NCI-H2029 treated with DMSO at 0.1 percent for 48 hours (cell line): ENCODE results near the gene CDADC1.
"Not testable (repeated sequence)": the region's sequence is repeated elsewhere in the genome, so short reads cannot be mapped to it uniquely, and the experiment has no call there.

Source experiments
- DNase-seq: peaks from one replicate; lab custom pipeline; 2025; lab: John Stamatoyannopoulos, UW

The CDADC1 gene

GRCh38 chr13:49315756-49316482 lies 68.2 kb downstream of the CDADC1 start:
- no peak for DNase-seq

GRCh38 chr13:49319551-49319950 lies 71.8 kb downstream of the CDADC1 start:
- DNase-seq, result no peak

GRCh38 chr13:49319951-49320350 lies 72.2 kb downstream of the CDADC1 start:
- no peak for DNase-seq

- DNase-seq, result no peak
These were observed 73.2 kb downstream of the CDADC1 start for GRCh38 chr13:49320975-49321374.

GRCh38 chr13:49322702-49323101 lies 75.0 kb downstream of the CDADC1 start:
- no peak for DNase-seq

GRCh38 chr13:49323344-49323743 lies 75.6 kb downstream of the CDADC1 start:
- no peak for DNase-seq

GRCh38 chr13:49326222-49326917 lies 78.6 kb downstream of the CDADC1 start:
- no peak for DNase-seq

GRCh38 chr13:49327145-49327544 lies 79.4 kb downstream of the CDADC1 start:
- not testable (repeated sequence) for DNase-seq

- DNase-seq, result no peak
These were observed 82.3 kb downstream of the CDADC1 start for GRCh38 chr13:49329831-49330545.

GRCh38 chr13:49330546-49330864 lies 82.8 kb downstream of the CDADC1 start:
- DNase-seq, result no peak

GRCh38 chr13:49336655-49337054 lies 88.9 kb downstream of the CDADC1 start:
- no peak for DNase-seq

GRCh38 chr13:49340161-49340560 lies 92.4 kb downstream of the CDADC1 start:
- DNase-seq, result no peak

- DNase-seq, result no peak
These were observed 93.8 kb downstream of the CDADC1 start for GRCh38 chr13:49341517-49341916.

- DNase-seq, result no peak
These were observed 94.2 kb downstream of the CDADC1 start for GRCh38 chr13:49341941-49342340.

- no peak for DNase-seq
These were observed 94.7 kb downstream of the CDADC1 start for GRCh38 chr13:49342454-49342853.
